SK-N-SH (cell line): ENCODE results near the gene SETD3. TPM values are rescaled to one million over a fixed set of nuclear protein-coding genes. Genes with fewer than 3 reads are reported as not detected.

ENCODE experiments used
- CTCF ChIA-PET: fragments of 300-600, 350-600 bp; formaldehyde crosslinking; extraction: SDS; loops from one replicate; lab custom pipeline; 2021; lab: Yijun Ruan, JAX
- POLR2A ChIA-PET: fragments of 350-600 bp; sonication (Branson Sonifier 250); formaldehyde crosslinking; extraction: SDS; loops from one replicate; lab custom pipeline; 2020; ENCODE audit warnings: antibody characterized with exemption, inconsistent platforms; lab: Yijun Ruan, JAX
- DNase-seq: peaks from one replicate; pipeline ENCODE4 v3.0.0; 2012
- H2AFZ ChIP-seq: fragments of 200-600 bp; sonication (generic); 2 replicates; pipeline ENCODE4 v1.8.1; 2016; ENCODE audit warnings: antibody characterized with exemption, mild to moderate bottlenecking, low read depth
- H3F3A ChIP-seq: fragments of 200-600 bp; sonication (generic); replicated peaks from 2 replicates; pipeline ENCODE3; 2016; ENCODE audit warnings: antibody characterized with exemption, mild to moderate bottlenecking; ENCODE audit not compliant: insufficient read depth
- H3K27ac ChIP-seq, 2 experiments: fragments of 200-500 bp in 1 of 2; fragments of 200-600 bp in 1 of 2; sonication (Bioruptor generic) in 1 of 2; sonication (generic), shearing (Covaris generic) in 1 of 2; 2 replicates each; pipeline versions ENCODE4 v1.5.1 to v1.6.1; 2014 to 2016; ENCODE audit warnings: low read depth in 2 of 2, inconsistent platforms in 1 of 2, low read length in 1 of 2, mild to moderate bottlenecking in 1 of 2, mixed read lengths in 1 of 2
- H3K27me3 ChIP-seq: fragments of 200-600 bp; sonication (generic), shearing (Covaris generic); 2 replicates; pipeline ENCODE4 v1.6.1; 2016; ENCODE audit warnings: mixed run types; ENCODE audit not compliant: insufficient read depth
- H3K36me3 ChIP-seq, 2 experiments: fragments of 200-500 bp in 1 of 2; fragments of 200-600 bp in 1 of 2; sonication (Bioruptor generic) in 1 of 2; sonication (generic) in 1 of 2; replicated peaks in 1 of 2; 2 replicates each; pipeline versions ENCODE3 to v1.5.1; 2014 to 2016; ENCODE audit warnings: low read length in 1 of 2, mild to moderate bottlenecking in 1 of 2; ENCODE audit not compliant: insufficient read depth in 2 of 2, control insufficient read depth in 1 of 2
- H3K4me1 ChIP-seq, 2 experiments: fragments of 200-500 bp in 1 of 2; fragments of 200-600 bp in 1 of 2; sonication (Bioruptor generic) in 1 of 2; sonication (generic), shearing (Covaris generic) in 1 of 2; 2 replicates each; pipeline versions ENCODE4 v1.5.1 to v1.6.1; 2014 to 2016; ENCODE audit warnings: low read depth in 1 of 2, low read length in 1 of 2, mixed run types in 1 of 2; ENCODE audit not compliant: insufficient read depth in 2 of 2, control insufficient read depth in 1 of 2
- H3K4me2 ChIP-seq: fragments of 200-600 bp; sonication (generic), shearing (Covaris generic); 2 replicates; pipeline ENCODE4 v1.6.1; 2017; ENCODE audit warnings: mixed run types
- H3K4me3 ChIP-seq, 2 experiments: fragments of 200-500 bp in 1 of 2; fragments of 200-600 bp in 1 of 2; sonication (Bioruptor generic) in 1 of 2; sonication (generic), shearing (Covaris generic) in 1 of 2; 2 replicates each; pipeline versions ENCODE4 v1.5.1 to v1.8.1; 2014 to 2016; ENCODE audit warnings: low read depth in 2 of 2, inconsistent platforms in 1 of 2, low read length in 1 of 2, mild to moderate bottlenecking in 1 of 2, mixed read lengths in 1 of 2, moderate library complexity in 1 of 2
- H3K79me2 ChIP-seq: fragments of 200-600 bp; sonication (generic); 2 replicates; pipeline ENCODE4 v1.8.1; 2017; ENCODE audit warnings: mild to moderate bottlenecking; ENCODE audit not compliant: insufficient read depth
- H3K9ac ChIP-seq: fragments of 200-600 bp; sonication (generic); 2 replicates; pipeline ENCODE4 v1.6.1; 2017; ENCODE audit warnings: mixed run types
- H3K9me2 ChIP-seq: fragments of 200-600 bp; sonication (generic); 2 replicates; pipeline ENCODE4 v1.6.1; 2017; ENCODE audit warnings: mixed run types
- H3K9me3 ChIP-seq: fragments of 200-600 bp; sonication (generic); 2 replicates; pipeline ENCODE4 v1.6.1; 2017; ENCODE audit warnings: mixed run types, mild to moderate bottlenecking, moderate library complexity
- H4K20me1 ChIP-seq: fragments of 200-600 bp; sonication (generic); 2 replicates; pipeline ENCODE4 v1.6.1; 2017; ENCODE audit warnings: mild to moderate bottlenecking, mixed run types; ENCODE audit not compliant: insufficient read depth
- ELF1 ChIP-seq: IDR thresholded peaks from 2 replicates; pipeline ENCODE4 v1.4.0; 2012
- EP300 ChIP-seq, 2 experiments: IDR thresholded peaks; 2 replicates each; pipeline versions ENCODE4 v1.4.0 to v1.6.1; 2012; ENCODE audit warnings: borderline replicate concordance in 1 of 2, low read depth in 1 of 2, low read length in 1 of 2
- EZH2phosphoT487 ChIP-seq: fragments of 200-600 bp; sonication (generic); IDR thresholded peaks from 2 replicates; pipeline ENCODE4 v1.6.1; 2017; ENCODE audit warnings: low read depth, mixed run types, mild to moderate bottlenecking, antibody characterized with exemption, moderate library complexity, borderline replicate concordance
- FOXJ3 ChIP-seq: sonication (generic); formaldehyde crosslinking; IDR thresholded peaks from 2 replicates; pipeline ENCODE4 v1.5.1; 2020; ENCODE audit warnings: mild to moderate bottlenecking, missing genetic modification reagents
- FOXM1 ChIP-seq: IDR thresholded peaks from 2 replicates; pipeline ENCODE4 v1.4.0; 2012; ENCODE audit warnings: low read depth, mild to moderate bottlenecking
- GABPA ChIP-seq: IDR thresholded peaks from 2 replicates; pipeline ENCODE4 v1.4.0; 2012; ENCODE audit warnings: low read depth, mild to moderate bottlenecking
- GATA2 ChIP-seq: sonication (generic); formaldehyde crosslinking; IDR thresholded peaks from 2 replicates; pipeline ENCODE4 v1.5.0; 2020; ENCODE audit warnings: mild to moderate bottlenecking, missing genetic modification reagents
- IRF3 ChIP-seq: fragments of 150-350 bp; IDR thresholded peaks from 2 replicates; pipeline ENCODE4 v1.6.1; 2016; ENCODE audit warnings: mild to moderate bottlenecking, low read depth, low read length
- JUND ChIP-seq: IDR thresholded peaks from 2 replicates; pipeline ENCODE4 v1.4.0; 2012
- MEF2A ChIP-seq: IDR thresholded peaks from 2 replicates; pipeline ENCODE4 v1.4.0; 2012; ENCODE audit warnings: low read depth, borderline replicate concordance
- NFIC ChIP-seq: IDR thresholded peaks from 2 replicates; pipeline ENCODE4 v1.4.0; 2012; ENCODE audit warnings: borderline replicate concordance
- NRF1 ChIP-seq: IDR thresholded peaks from 2 replicates; pipeline ENCODE4 v1.6.1; 2012; ENCODE audit warnings: low read depth, mild to moderate bottlenecking, low read length
- RAD21 ChIP-seq: IDR thresholded peaks from 2 replicates; pipeline ENCODE4 v1.6.1; 2012; ENCODE audit warnings: mild to moderate bottlenecking, low read length
- RFX5 ChIP-seq: IDR thresholded peaks from 2 replicates; pipeline ENCODE4 v1.6.1; 2012; ENCODE audit warnings: mild to moderate bottlenecking, improper control_type of control experiment, low read length
- SMC3 ChIP-seq: IDR thresholded peaks from 2 replicates; pipeline ENCODE4 v1.6.1; 2012; ENCODE audit warnings: low read depth, low read length, improper control_type of control experiment
- TCF12 ChIP-seq: IDR thresholded peaks from 2 replicates; pipeline ENCODE4 v1.4.0; 2012
- TEAD4 ChIP-seq: IDR thresholded peaks from 2 replicates; pipeline ENCODE4 v1.4.0; 2012; ENCODE audit warnings: mild to moderate bottlenecking, borderline replicate concordance; ENCODE audit not compliant: insufficient read depth
- WGBS: methylation state at CpG from one replicate; pipeline ENCODE4 v1.1.6; 2017; ENCODE audit warnings: low lambda C conversion rate; 5-methylcytosine and 5-hydroxymethylcytosine counted together
- polyA plus RNA-seq, 3 experiments: library from polyadenylated mRNA; depleted of rRNA; stranded (reverse); fragments of >200 nt; gene quantifications; 2 replicates each; pipeline ENCODE4 v1.2.3, GENCODE V29; 2012
- TF ChIP-seq, protein P1 (sequence below): IDR thresholded peaks from 2 replicates; pipeline ENCODE4 v1.4.0; 2012; ENCODE audit warnings: low read depth
- TF ChIP-seq, protein P2 (sequence below): fragments of 200-600 bp; sonication (generic); IDR thresholded peaks from 2 replicates; pipeline ENCODE4 v1.6.1; 2017; ENCODE audit warnings: antibody characterized with exemption, mild to moderate bottlenecking, moderate library complexity
- TF ChIP-seq, protein P3 (sequence below): IDR thresholded peaks from 2 replicates; pipeline ENCODE4 v1.4.0; 2012; ENCODE audit warnings: low read depth, borderline replicate concordance

Gene SETD3
- polyA plus RNA-seq, 1 of the 3 experiments (the other 2 are of a cell fraction) = 19.1 TPM

GRCh38 chr14:99525699-99526080, 45.0 kb upstream of the SETD3 start:
- Histone ChIP-seq H3K79me2 (peaks cover 14% of the 10 kb centered on the region; the same call in 1 of the 2 replicates), H3K9me2 (no peaks in the 10 kb centered on the region), H3K27me3 (no peaks in the 10 kb centered on the region), H3K27ac (peak overlapping the region in 1 of 2 experiments; percentile 36; a peak in 1 of 4 replicates), H3F3A (no peaks in the 10 kb centered on the region), H3K4me3 (no peak overlapping the region), H4K20me1 (no peaks in the 10 kb centered on the region), H3K36me3 (peaks cover 0 to 4% of the 10 kb centered on the region in 2 experiments), H3K4me2 (no peak overlapping the region), H3K9ac (no peak overlapping the region), H2AFZ (no peak overlapping the region), H3K9me3 (no peaks in the 10 kb centered on the region), H3K4me1 (peaks cover 20 to 58% of the 10 kb centered on the region in 2 experiments; a peak in 3 of 4 replicates)
- ChIA-PET POLR2A (interaction anchor here (1.2 kb wide), 1 partner anchor 39 kb away, joined by 4 read pairs; no protein-coding TSS in a partner anchor), CTCF (interaction anchor here (1.0 to 2.9 kb wide), 6 partner anchors 9 to 50 kb away, joined by 4 to 14 read pairs (median 7); no protein-coding TSS in a partner anchor)
- 96% methylated on average over 8 of the region's 12 CpGs for WGBS
- no peak for TF ChIP-seq JUND
- TF ChIP-seq MEF2A = no peak
- TF ChIP-seq GATA2 (CRISPR knock-in tag) = no peak
- no peak for TF ChIP-seq IRF3
- TF ChIP-seq RFX5 = no peak
- TF ChIP-seq, protein P1, sequence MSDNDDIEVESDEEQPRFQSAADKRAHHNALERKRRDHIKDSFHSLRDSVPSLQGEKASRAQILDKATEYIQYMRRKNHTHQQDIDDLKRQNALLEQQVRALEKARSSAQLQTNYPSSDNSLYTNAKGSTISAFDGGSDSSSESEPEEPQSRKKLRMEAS = no peak
- TF ChIP-seq, protein P2, sequence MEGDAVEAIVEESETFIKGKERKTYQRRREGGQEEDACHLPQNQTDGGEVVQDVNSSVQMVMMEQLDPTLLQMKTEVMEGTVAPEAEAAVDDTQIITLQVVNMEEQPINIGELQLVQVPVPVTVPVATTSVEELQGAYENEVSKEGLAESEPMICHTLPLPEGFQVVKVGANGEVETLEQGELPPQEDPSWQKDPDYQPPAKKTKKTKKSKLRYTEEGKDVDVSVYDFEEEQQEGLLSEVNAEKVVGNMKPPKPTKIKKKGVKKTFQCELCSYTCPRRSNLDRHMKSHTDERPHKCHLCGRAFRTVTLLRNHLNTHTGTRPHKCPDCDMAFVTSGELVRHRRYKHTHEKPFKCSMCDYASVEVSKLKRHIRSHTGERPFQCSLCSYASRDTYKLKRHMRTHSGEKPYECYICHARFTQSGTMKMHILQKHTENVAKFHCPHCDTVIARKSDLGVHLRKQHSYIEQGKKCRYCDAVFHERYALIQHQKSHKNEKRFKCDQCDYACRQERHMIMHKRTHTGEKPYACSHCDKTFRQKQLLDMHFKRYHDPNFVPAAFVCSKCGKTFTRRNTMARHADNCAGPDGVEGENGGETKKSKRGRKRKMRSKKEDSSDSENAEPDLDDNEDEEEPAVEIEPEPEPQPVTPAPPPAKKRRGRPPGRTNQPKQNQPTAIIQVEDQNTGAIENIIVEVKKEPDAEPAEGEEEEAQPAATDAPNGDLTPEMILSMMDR = no peak
- TF ChIP-seq NRF1 = no peak
- TF ChIP-seq TCF12 = no peak
- TF ChIP-seq SMC3 = no peak
- no peak for TF ChIP-seq TEAD4
- TF ChIP-seq EP300 (IDR thresholded peaks at IDR 0.05; ENCODE audit: borderline replicate concordance in 1 of 2, low read depth in 1 of 2, low read length in 1 of 2) = no peak
- TF ChIP-seq NFIC = no peak
- TF ChIP-seq, protein P3, sequence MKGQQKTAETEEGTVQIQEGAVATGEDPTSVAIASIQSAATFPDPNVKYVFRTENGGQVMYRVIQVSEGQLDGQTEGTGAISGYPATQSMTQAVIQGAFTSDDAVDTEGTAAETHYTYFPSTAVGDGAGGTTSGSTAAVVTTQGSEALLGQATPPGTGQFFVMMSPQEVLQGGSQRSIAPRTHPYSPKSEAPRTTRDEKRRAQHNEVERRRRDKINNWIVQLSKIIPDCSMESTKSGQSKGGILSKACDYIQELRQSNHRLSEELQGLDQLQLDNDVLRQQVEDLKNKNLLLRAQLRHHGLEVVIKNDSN = no peak
- TF ChIP-seq EZH2phosphoT487 = no peak
- TF ChIP-seq GABPA = no peak
- TF ChIP-seq ELF1 = no peak
- TF ChIP-seq FOXM1 = no peak
- no peak for TF ChIP-seq FOXJ3 (CRISPR knock-in tag)
- TF ChIP-seq RAD21 = no peak
- DNase-seq = peak; percentile 26
